Measurements from ENCODE around the gene CLASP2. TPM values are rescaled to one million over a fixed set of nuclear protein-coding genes. Genes with fewer than 3 reads are reported as not detected.

CLASP2 gene
- total RNA-seq, 1 experiment from 2014 or later, result 40.4 TPM

DNA sequence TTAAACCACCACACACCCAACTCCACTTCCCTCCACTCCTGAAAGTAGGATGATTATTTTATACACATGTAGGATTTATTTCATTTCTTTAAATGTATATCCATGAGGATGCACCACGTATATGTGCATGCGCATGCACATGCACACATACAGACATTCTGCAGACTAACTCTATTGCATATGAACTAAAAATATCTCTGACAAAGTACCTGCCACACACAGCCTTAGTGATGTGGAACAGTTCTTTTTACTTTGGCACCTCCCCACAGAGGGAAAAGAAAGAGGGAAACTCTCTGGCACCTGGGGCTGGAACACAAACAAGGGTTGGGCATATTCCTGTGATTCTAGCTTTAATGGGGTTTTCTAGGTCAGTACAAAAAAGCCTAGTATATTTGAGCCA is 138.2 kb downstream of the CLASP2 start:
- no TSS peak for BruUV-seq (replicated peaks)
- Histone ChIP-seq H3K27ac (ENCODE audit: low read length) (no peak overlapping the region), H3K27me3 (ENCODE audit: control insufficient read depth, insufficient read depth, low read length) (no peaks in the 10 kb centered on the region), H3K36me3 (ENCODE audit: control insufficient read depth, insufficient read depth, low read length) (no peaks in the 10 kb centered on the region; the same call in 1 of the 2 replicates), H3K4me3 (ENCODE audit: low read depth in 2 of 2, low read length in 2 of 2) (no peak overlapping the region), H3K4me1 (ENCODE audit: control insufficient read depth, insufficient read depth, low read length) (peaks cover 15% of the 10 kb centered on the region), H3K9me3 (ENCODE audit: control insufficient read depth, insufficient read depth, low read depth, low read length) (no peaks in the 10 kb centered on the region)
- no peak for DNase-seq (ENCODE audit: low read depth, low spot score)
- no peak for TF ChIP-seq SIN3A (IDR thresholded peaks at IDR 0.05; ENCODE audit: borderline replicate concordance, insufficient read depth, low read depth, low read length)
- TF ChIP-seq, protein P1, sequence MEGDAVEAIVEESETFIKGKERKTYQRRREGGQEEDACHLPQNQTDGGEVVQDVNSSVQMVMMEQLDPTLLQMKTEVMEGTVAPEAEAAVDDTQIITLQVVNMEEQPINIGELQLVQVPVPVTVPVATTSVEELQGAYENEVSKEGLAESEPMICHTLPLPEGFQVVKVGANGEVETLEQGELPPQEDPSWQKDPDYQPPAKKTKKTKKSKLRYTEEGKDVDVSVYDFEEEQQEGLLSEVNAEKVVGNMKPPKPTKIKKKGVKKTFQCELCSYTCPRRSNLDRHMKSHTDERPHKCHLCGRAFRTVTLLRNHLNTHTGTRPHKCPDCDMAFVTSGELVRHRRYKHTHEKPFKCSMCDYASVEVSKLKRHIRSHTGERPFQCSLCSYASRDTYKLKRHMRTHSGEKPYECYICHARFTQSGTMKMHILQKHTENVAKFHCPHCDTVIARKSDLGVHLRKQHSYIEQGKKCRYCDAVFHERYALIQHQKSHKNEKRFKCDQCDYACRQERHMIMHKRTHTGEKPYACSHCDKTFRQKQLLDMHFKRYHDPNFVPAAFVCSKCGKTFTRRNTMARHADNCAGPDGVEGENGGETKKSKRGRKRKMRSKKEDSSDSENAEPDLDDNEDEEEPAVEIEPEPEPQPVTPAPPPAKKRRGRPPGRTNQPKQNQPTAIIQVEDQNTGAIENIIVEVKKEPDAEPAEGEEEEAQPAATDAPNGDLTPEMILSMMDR (IDR thresholded peaks at IDR 0.05), result no peak
- no peak for TF ChIP-seq TCF7L2 (IDR thresholded peaks at IDR 0.05; ENCODE audit: low read depth, low read length)
- TF ChIP-seq POLR2AphosphoS5 (IDR thresholded peaks at IDR 0.05; ENCODE audit: low read depth, low read length), result no peak
- TF ChIP-seq, protein P2, sequence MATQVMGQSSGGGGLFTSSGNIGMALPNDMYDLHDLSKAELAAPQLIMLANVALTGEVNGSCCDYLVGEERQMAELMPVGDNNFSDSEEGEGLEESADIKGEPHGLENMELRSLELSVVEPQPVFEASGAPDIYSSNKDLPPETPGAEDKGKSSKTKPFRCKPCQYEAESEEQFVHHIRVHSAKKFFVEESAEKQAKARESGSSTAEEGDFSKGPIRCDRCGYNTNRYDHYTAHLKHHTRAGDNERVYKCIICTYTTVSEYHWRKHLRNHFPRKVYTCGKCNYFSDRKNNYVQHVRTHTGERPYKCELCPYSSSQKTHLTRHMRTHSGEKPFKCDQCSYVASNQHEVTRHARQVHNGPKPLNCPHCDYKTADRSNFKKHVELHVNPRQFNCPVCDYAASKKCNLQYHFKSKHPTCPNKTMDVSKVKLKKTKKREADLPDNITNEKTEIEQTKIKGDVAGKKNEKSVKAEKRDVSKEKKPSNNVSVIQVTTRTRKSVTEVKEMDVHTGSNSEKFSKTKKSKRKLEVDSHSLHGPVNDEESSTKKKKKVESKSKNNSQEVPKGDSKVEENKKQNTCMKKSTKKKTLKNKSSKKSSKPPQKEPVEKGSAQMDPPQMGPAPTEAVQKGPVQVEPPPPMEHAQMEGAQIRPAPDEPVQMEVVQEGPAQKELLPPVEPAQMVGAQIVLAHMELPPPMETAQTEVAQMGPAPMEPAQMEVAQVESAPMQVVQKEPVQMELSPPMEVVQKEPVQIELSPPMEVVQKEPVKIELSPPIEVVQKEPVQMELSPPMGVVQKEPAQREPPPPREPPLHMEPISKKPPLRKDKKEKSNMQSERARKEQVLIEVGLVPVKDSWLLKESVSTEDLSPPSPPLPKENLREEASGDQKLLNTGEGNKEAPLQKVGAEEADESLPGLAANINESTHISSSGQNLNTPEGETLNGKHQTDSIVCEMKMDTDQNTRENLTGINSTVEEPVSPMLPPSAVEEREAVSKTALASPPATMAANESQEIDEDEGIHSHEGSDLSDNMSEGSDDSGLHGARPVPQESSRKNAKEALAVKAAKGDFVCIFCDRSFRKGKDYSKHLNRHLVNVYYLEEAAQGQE (IDR thresholded peaks at IDR 0.05; ENCODE audit: insufficient read depth in 1 of 2, low read depth in 2 of 2, low read length in 1 of 2), result no peak
- 0 out of 2 replicates have a peak, but pooled peaks have one; percentile 28 for ATAC-seq
- ChIA-PET CTCF (no interaction called here), POLR2A (no interaction called here)
- intact Hi-C loops (cut with micrococcal nuclease; ENCODE audit: unreplicated experiment) (no loop called here), in situ Hi-C loops (cut with HindIII; ENCODE audit: low pct_unique_long_range_greater_than_20kb, low sequenced_read_pairs) (no loop called here)

DNA sequence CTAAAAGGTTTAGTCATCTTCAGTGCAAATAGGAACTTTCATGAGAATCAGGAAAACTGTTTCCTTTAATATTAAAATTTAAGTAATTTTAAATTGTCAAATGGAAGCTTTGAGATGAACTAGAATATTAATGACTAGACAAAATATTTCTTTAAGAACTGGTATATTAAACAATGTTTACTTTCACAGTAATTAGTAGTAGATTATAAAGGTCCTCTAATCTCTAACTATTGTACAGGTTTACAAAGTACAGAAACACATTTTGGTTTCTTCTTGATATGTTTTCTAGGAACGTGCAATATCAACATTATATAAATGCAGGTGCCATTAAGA is 138.9 kb downstream of the CLASP2 start:
- no peaks in the 10 kb centered on the region for H3K9me3 ChIP-seq (ENCODE audit: control insufficient read depth, insufficient read depth, low read depth, low read length)
- DNase-seq (ENCODE audit: low read depth, low spot score), result no peak
- no peak overlapping the region for H3K27ac ChIP-seq (ENCODE audit: low read length)
- in situ Hi-C loops (cut with HindIII; ENCODE audit: low pct_unique_long_range_greater_than_20kb, low sequenced_read_pairs), result no loop called here
- ChIA-PET POLR2A (no interaction called here), CTCF (no interaction called here)
- TF ChIP-seq, protein P1 (IDR thresholded peaks at IDR 0.05), result no peak
- TF ChIP-seq SIN3A (IDR thresholded peaks at IDR 0.05; ENCODE audit: borderline replicate concordance, insufficient read depth, low read depth, low read length) (no peak), POLR2AphosphoS5 (IDR thresholded peaks at IDR 0.05; ENCODE audit: low read depth, low read length) (no peak), TCF7L2 (IDR thresholded peaks at IDR 0.05; ENCODE audit: low read depth, low read length) (no peak)
- TF ChIP-seq, protein P2 (IDR thresholded peaks at IDR 0.05; ENCODE audit: insufficient read depth in 1 of 2, low read depth in 2 of 2, low read length in 1 of 2), result no peak
- intact Hi-C loops (cut with micrococcal nuclease; ENCODE audit: unreplicated experiment), result no loop called here
- BruUV-seq (replicated peaks), result no TSS peak
- no peak overlapping the region for H3K4me3 ChIP-seq (ENCODE audit: low read depth in 2 of 2, low read length in 2 of 2)
- no peak for ATAC-seq
- no peaks in the 10 kb centered on the region for H3K27me3 ChIP-seq (ENCODE audit: control insufficient read depth, insufficient read depth, low read length)
- peaks cover 15% of the 10 kb centered on the region for H3K4me1 ChIP-seq (ENCODE audit: control insufficient read depth, insufficient read depth, low read length)
- no peaks in the 10 kb centered on the region; the same call in 1 of the 2 replicates for H3K36me3 ChIP-seq (ENCODE audit: control insufficient read depth, insufficient read depth, low read length)

Data from Panc1 (cell line).